ENCODE results near the gene TXNDC11. TPM values are rescaled to one million over a fixed set of nuclear protein-coding genes. Genes with fewer than 3 reads are reported as not detected.
A peak's percentile ranks its signal among the peaks of the same experiment; 100 is the strongest.

TXNDC11 gene
- total and polyA plus RNA-seq, 9 of the 15 experiments (the other 6 are each of a cell fraction or from before 2014, with no cell fraction given): 0.66 to 32.6 (median 26.2) TPM

- Histone ChIP-seq H3K36me3 (ENCODE audit: control insufficient read depth, insufficient read depth, low read length) (peaks cover 96% of the 10 kb centered on the region), H4K20me1 (replicated peaks; ENCODE audit: control insufficient read depth, insufficient read depth, low read length) (no peaks in the 10 kb centered on the region), H3K27ac (ENCODE audit: extremely low read depth, low read depth, low read length) (no peak overlapping the region), H3K4me1 (replicated peaks in 1 of 2; ENCODE audit: control insufficient read depth in 2 of 2, insufficient read depth in 2 of 2, low read length in 2 of 2) (peaks cover 0 to 9% of the 10 kb centered on the region in 2 experiments; a peak in 1 of 5 replicates), H3K79me2 (ENCODE audit: control insufficient read depth, insufficient read depth, low read length) (no peaks in the 10 kb centered on the region), H3K9ac (ENCODE audit: insufficient read depth in 1 of 2, low read depth in 2 of 2, low read length in 2 of 2) (no peak overlapping the region), H3K9me3 (replicated peaks; ENCODE audit: control insufficient read depth, insufficient read depth, low read depth, low read length) (no peaks in the 10 kb centered on the region), H3K4me3 (no peak overlapping the region), H3K4me2 (ENCODE audit: insufficient read depth, low read length) (no peak overlapping the region), H2AFZ (ENCODE audit: low read depth, low read length) (no peak overlapping the region), H3K9me1 (ENCODE audit: control insufficient read depth, insufficient read depth, low read length) (no peaks in the 10 kb centered on the region), H3K27me3 (ENCODE audit: control insufficient read depth in 2 of 2, insufficient read depth in 2 of 2, low read length in 2 of 2) (no peaks in the 10 kb centered on the region)
- ATAC-seq (no peak), DNase-seq (ENCODE audit: extremely low read depth in 1 of 4, low spot score in 3 of 4) (no peak), FAIRE-seq (no peak)
- no peak for TF ChIP-seq MECOM (CRISPR knock-in tag; IDR thresholded peaks at IDR 0.05)
- no peak for TF ChIP-seq SIRT6 (IDR thresholded peaks at IDR 0.05; ENCODE audit: low read depth, low read length)
- 94% methylated on average over 12 of the region's 12 CpGs for WGBS (ENCODE audit: insufficient coverage, low coverage, missing lambda C conversion rate)
- ChIA-PET POLR2A (interaction anchor here (0.7 to 1.1 kb wide), 2 partner anchors 41 to 45 kb away, joined by 3 to 4 read pairs; no protein-coding TSS in a partner anchor), CTCF (ENCODE audit: low intra/inter-chr PET ratio) (no interaction called here)
- intact Hi-C loops (cut with micrococcal nuclease): no loop called here
- in situ Hi-C loops (cut with MboI): no loop called here
- no TSS peak for BruUV-seq (replicated peaks)
Observed at GRCh38 chr16:11684231-11685025, 58.2 kb downstream of the TXNDC11 start.

DNA sequence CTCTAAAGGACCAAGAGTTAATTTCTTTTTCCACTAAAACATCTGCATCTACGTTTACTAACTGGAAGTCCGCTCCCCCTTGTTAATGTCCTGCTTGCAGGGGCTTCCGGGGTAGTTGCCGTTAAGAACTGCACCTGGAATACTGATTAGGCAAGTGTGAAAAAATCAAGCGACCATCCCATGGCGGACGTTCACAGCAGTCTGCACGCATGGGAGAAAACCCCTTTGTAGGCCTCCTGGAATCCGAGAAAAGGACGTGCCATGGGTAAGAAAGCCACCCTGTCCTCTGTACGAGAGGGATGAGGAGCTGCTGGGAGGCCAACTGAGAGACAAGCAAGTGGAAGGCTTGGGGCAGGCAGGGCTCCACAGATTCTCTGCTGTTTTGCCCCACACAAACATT is 59.5 kb downstream of the TXNDC11 start:
- in situ Hi-C loops (cut with MboI): no loop called here
- no peaks in the 10 kb centered on the region for H3K9me3 ChIP-seq (replicated peaks; ENCODE audit: control insufficient read depth, insufficient read depth, low read depth, low read length)
- H4K20me1 ChIP-seq (replicated peaks; ENCODE audit: control insufficient read depth, insufficient read depth, low read length): 0 out of 2 replicates have a peak, but pooled peaks cover 4% of the 10 kb centered on the region
- FAIRE-seq (no peak), ATAC-seq (no peak), DNase-seq (ENCODE audit: extremely low read depth in 1 of 4, low spot score in 3 of 4) (no peak)
- H3K4me1 ChIP-seq (replicated peaks in 1 of 2; ENCODE audit: control insufficient read depth in 2 of 2, insufficient read depth in 2 of 2, low read length in 2 of 2): peaks cover 0 to 9% of the 10 kb centered on the region in 2 experiments; a peak in 1 of 5 replicates
- ChIA-PET CTCF (ENCODE audit: low intra/inter-chr PET ratio) (no interaction called here), POLR2A (no interaction called here)
- H3K36me3 ChIP-seq (ENCODE audit: control insufficient read depth, insufficient read depth, low read length): peaks cover 97% of the 10 kb centered on the region
- TF ChIP-seq, protein P1, sequence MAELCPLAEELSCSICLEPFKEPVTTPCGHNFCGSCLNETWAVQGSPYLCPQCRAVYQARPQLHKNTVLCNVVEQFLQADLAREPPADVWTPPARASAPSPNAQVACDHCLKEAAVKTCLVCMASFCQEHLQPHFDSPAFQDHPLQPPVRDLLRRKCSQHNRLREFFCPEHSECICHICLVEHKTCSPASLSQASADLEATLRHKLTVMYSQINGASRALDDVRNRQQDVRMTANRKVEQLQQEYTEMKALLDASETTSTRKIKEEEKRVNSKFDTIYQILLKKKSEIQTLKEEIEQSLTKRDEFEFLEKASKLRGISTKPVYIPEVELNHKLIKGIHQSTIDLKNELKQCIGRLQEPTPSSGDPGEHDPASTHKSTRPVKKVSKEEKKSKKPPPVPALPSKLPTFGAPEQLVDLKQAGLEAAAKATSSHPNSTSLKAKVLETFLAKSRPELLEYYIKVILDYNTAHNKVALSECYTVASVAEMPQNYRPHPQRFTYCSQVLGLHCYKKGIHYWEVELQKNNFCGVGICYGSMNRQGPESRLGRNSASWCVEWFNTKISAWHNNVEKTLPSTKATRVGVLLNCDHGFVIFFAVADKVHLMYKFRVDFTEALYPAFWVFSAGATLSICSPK (IDR thresholded peaks at IDR 0.05; ENCODE audit: borderline replicate concordance): no peak
- TF ChIP-seq TAF15 (IDR thresholded peaks at IDR 0.05; ENCODE audit: low read depth, low read length): no peak
- no peak for TF ChIP-seq ELK3 (CRISPR knock-in tag; IDR thresholded peaks at IDR 0.05)
- H3K27ac ChIP-seq (ENCODE audit: extremely low read depth, low read depth, low read length): peak overlapping the region; percentile 20; the same call in 1 of the 3 replicates
- no peaks in the 10 kb centered on the region for H3K79me2 ChIP-seq (ENCODE audit: control insufficient read depth, insufficient read depth, low read length)
- no peak overlapping the region for H3K4me2 ChIP-seq (ENCODE audit: insufficient read depth, low read length)
- BruUV-seq (replicated peaks): no TSS peak
- WGBS (ENCODE audit: insufficient coverage, low coverage, missing lambda C conversion rate): 86% methylated on average over 11 of the region's 11 CpGs
- H3K9me1 ChIP-seq (ENCODE audit: control insufficient read depth, insufficient read depth, low read length): no peaks in the 10 kb centered on the region
- no peak overlapping the region for H3K4me3 ChIP-seq
- intact Hi-C loops (cut with micrococcal nuclease): no loop called here
- H2AFZ ChIP-seq (ENCODE audit: low read depth, low read length): no peak overlapping the region
- no peak overlapping the region for H3K9ac ChIP-seq (ENCODE audit: insufficient read depth in 1 of 2, low read depth in 2 of 2, low read length in 2 of 2)
- no peaks in the 10 kb centered on the region for H3K27me3 ChIP-seq (ENCODE audit: control insufficient read depth in 2 of 2, insufficient read depth in 2 of 2, low read length in 2 of 2)
